GM12878 (cell line): ENCODE results near the gene DIABLO.

ENCODE experiments used
- GATAD2B ChIP-seq: fragments of 450-650 bp; conservative IDR thresholded peaks from 2 replicates; pipeline ENCODE4 v1.6.1; 2017; ENCODE audit warnings: low read depth, mild to moderate bottlenecking, moderate library complexity
- HDAC6 ChIP-seq: fragments of 200-600 bp; sonication (generic); IDR thresholded peaks from one replicate; pipeline ENCODE4 v1.8.0; 2017; ENCODE audit warnings: antibody characterized with exemption; ENCODE audit not compliant: unreplicated experiment
- POLR2A ChIP-seq: IDR thresholded peaks from 2 replicates; pipeline ENCODE4 v1.6.1; 2011; ENCODE audit warnings: low read depth, mild to moderate bottlenecking, low read length
- TF ChIP-seq, protein P1 (sequence below), 3 experiments: IDR thresholded peaks in 2 of 3; conservative IDR thresholded peaks in 1 of 3; 2 replicates each; pipeline ENCODE4 v1.5.1; 2011; ENCODE audit warnings: low read depth in 3 of 3, low read length in 3 of 3, mild to moderate bottlenecking in 3 of 3, control low read depth in 2 of 3, moderate library complexity in 2 of 3, inconsistent platforms in 1 of 3, mixed read lengths in 1 of 3; ENCODE audit not compliant: control insufficient read depth in 2 of 3, insufficient read depth in 1 of 3; ENCODE audit errors: extremely low read depth in 1 of 3
- TF ChIP-seq, protein P2 (sequence below): fragments of 450-650 bp; IDR thresholded peaks from 2 replicates; pipeline ENCODE4 v1.6.1; 2017; ENCODE audit warnings: borderline replicate concordance

GRCh38 chr12:122226366-122227125, 694 bp upstream of the DIABLO start:
- TF ChIP-seq, protein P1, sequence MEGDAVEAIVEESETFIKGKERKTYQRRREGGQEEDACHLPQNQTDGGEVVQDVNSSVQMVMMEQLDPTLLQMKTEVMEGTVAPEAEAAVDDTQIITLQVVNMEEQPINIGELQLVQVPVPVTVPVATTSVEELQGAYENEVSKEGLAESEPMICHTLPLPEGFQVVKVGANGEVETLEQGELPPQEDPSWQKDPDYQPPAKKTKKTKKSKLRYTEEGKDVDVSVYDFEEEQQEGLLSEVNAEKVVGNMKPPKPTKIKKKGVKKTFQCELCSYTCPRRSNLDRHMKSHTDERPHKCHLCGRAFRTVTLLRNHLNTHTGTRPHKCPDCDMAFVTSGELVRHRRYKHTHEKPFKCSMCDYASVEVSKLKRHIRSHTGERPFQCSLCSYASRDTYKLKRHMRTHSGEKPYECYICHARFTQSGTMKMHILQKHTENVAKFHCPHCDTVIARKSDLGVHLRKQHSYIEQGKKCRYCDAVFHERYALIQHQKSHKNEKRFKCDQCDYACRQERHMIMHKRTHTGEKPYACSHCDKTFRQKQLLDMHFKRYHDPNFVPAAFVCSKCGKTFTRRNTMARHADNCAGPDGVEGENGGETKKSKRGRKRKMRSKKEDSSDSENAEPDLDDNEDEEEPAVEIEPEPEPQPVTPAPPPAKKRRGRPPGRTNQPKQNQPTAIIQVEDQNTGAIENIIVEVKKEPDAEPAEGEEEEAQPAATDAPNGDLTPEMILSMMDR (IDR thresholded peaks at IDR 0.05 in 2 of 3, conservative IDR thresholded peaks at IDR 0.05 in 1 of 3; ENCODE audit: control insufficient read depth in 2 of 3, extremely low read depth in 1 of 3, insufficient read depth in 1 of 3, low read depth in 3 of 3, low read length in 3 of 3) = no peak
- no peak for TF ChIP-seq POLR2A
- TF ChIP-seq, protein P2, sequence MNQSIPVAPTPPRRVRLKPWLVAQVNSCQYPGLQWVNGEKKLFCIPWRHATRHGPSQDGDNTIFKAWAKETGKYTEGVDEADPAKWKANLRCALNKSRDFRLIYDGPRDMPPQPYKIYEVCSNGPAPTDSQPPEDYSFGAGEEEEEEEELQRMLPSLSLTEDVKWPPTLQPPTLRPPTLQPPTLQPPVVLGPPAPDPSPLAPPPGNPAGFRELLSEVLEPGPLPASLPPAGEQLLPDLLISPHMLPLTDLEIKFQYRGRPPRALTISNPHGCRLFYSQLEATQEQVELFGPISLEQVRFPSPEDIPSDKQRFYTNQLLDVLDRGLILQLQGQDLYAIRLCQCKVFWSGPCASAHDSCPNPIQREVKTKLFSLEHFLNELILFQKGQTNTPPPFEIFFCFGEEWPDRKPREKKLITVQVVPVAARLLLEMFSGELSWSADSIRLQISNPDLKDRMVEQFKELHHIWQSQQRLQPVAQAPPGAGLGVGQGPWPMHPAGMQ = no peak
- TF ChIP-seq GATAD2B = 0 out of 2 replicates have a peak, but pooled peaks have one; percentile 47
- TF ChIP-seq HDAC6 = no peak
